H9 (cell line): ENCODE measurements around the gene DAAM2. TPM values are rescaled to one million over a fixed set of nuclear protein-coding genes. Genes with fewer than 3 reads are reported as not detected.

Source experiments
- DNase-seq: peaks from one replicate; pipeline ENCODE4 v3.0.0-alpha.2; 2017
- H2AFZ ChIP-seq: one replicate; pipeline ENCODE4 v1.6.1; 2013; ENCODE audit warnings: mild to moderate bottlenecking, low read length, control low read depth, moderate library complexity
- H2AK5ac ChIP-seq: 2 replicates; pipeline ENCODE4 v1.6.1; 2013; ENCODE audit warnings: low read length, control low read depth, mixed read lengths; ENCODE audit not compliant: insufficient read length
- H2BK120ac ChIP-seq: one replicate; pipeline ENCODE4 v1.6.1; 2013; ENCODE audit warnings: low read depth, mild to moderate bottlenecking, low read length, control low read depth, inconsistent platforms; ENCODE audit not compliant: poor library complexity, severe bottlenecking
- H2BK12ac ChIP-seq: 2 replicates; pipeline ENCODE4 v1.6.1; 2013; ENCODE audit warnings: low read length, control low read depth, mixed read lengths, low read depth; ENCODE audit not compliant: insufficient read length
- H2BK15ac ChIP-seq: 2 replicates; pipeline ENCODE4 v1.6.1; 2013; ENCODE audit warnings: low read depth, low read length, control low read depth
- H2BK20ac ChIP-seq: one replicate; pipeline ENCODE4 v1.6.1; 2013; ENCODE audit warnings: low read depth, mild to moderate bottlenecking, low read length, control low read depth, inconsistent platforms; ENCODE audit not compliant: poor library complexity, severe bottlenecking
- H2BK5ac ChIP-seq: 2 replicates; pipeline ENCODE4 v1.6.1; 2013; ENCODE audit warnings: low read length, control low read depth, mixed read lengths; ENCODE audit not compliant: insufficient read length
- H3K14ac ChIP-seq: 2 replicates; pipeline ENCODE4 v1.6.1; 2013; ENCODE audit warnings: low read length, control low read depth; ENCODE audit not compliant: insufficient read depth
- H3K18ac ChIP-seq: 2 replicates; pipeline ENCODE4 v1.6.1; 2013; ENCODE audit warnings: low read depth, mild to moderate bottlenecking, mixed read lengths, low read length, control low read depth; ENCODE audit not compliant: insufficient read length
- H3K23ac ChIP-seq: 2 replicates; pipeline ENCODE4 v1.6.1; 2013; ENCODE audit warnings: low read length, control low read depth, mixed read lengths, low read depth; ENCODE audit not compliant: insufficient read length
- H3K23me2 ChIP-seq: 2 replicates; pipeline ENCODE4 v1.6.1; 2013; ENCODE audit warnings: low read depth, mild to moderate bottlenecking, mixed read lengths, low read length, control low read depth; ENCODE audit not compliant: insufficient read length, poor library complexity, severe bottlenecking
- H3K27ac ChIP-seq: 2 replicates; pipeline ENCODE4 v1.5.1; 2013; ENCODE audit warnings: low read length, control low read depth, mixed read lengths, low read depth; ENCODE audit not compliant: insufficient read length
- H3K27me3 ChIP-seq: 2 replicates; pipeline ENCODE4 v1.6.1; 2013; ENCODE audit warnings: low read length, control low read depth, inconsistent platforms; ENCODE audit not compliant: insufficient read depth
- H3K4ac ChIP-seq: 2 replicates; pipeline ENCODE4 v1.6.1; 2013; ENCODE audit warnings: low read depth, mild to moderate bottlenecking, control low read depth, inconsistent platforms, low read length, moderate library complexity
- H3K4me1 ChIP-seq: 2 replicates; pipeline ENCODE4 v1.6.1; 2013; ENCODE audit warnings: low read length, control low read depth, inconsistent platforms; ENCODE audit not compliant: insufficient read depth
- H3K4me2 ChIP-seq: 2 replicates; pipeline ENCODE4 v1.6.1; 2013; ENCODE audit warnings: low read length, control low read depth, mixed read lengths; ENCODE audit not compliant: insufficient read length, insufficient read depth
- H3K56ac ChIP-seq: 2 replicates; pipeline ENCODE4 v1.6.1; 2013; ENCODE audit warnings: low read depth, mild to moderate bottlenecking, mixed read lengths, low read length, control low read depth; ENCODE audit not compliant: insufficient read length
- H3K79me1 ChIP-seq: 2 replicates; pipeline ENCODE4 v1.6.1; 2013; ENCODE audit warnings: low read depth, mild to moderate bottlenecking, moderate library complexity, low read length, control low read depth, inconsistent platforms; ENCODE audit not compliant: insufficient read depth, poor library complexity, severe bottlenecking
- H3K79me2 ChIP-seq: 2 replicates; pipeline ENCODE4 v1.6.1; 2013; ENCODE audit warnings: low read length, control low read depth, inconsistent platforms; ENCODE audit not compliant: insufficient read depth
- H3K9ac ChIP-seq: 2 replicates; pipeline ENCODE4 v1.6.1; 2013; ENCODE audit warnings: low read length, control low read depth, mixed read lengths; ENCODE audit not compliant: insufficient read length; ENCODE audit errors: extremely low read depth
- H3K9me3 ChIP-seq: one replicate; pipeline ENCODE4 v1.6.1; 2013; ENCODE audit warnings: low read depth, low read length, inconsistent platforms; ENCODE audit not compliant: control insufficient read depth
- H3T11ph ChIP-seq: one replicate; pipeline ENCODE4 v1.6.1; 2013; ENCODE audit warnings: mild to moderate bottlenecking, low read length, control low read depth, inconsistent platforms
- H4K20me1 ChIP-seq: one replicate; pipeline ENCODE4 v1.6.1; 2013; ENCODE audit not compliant: control insufficient read depth, insufficient read length, insufficient read depth
- H4K5ac ChIP-seq: 2 replicates; pipeline ENCODE4 v1.6.1; 2013; ENCODE audit warnings: low read depth, mild to moderate bottlenecking, mixed read lengths, low read length, control low read depth; ENCODE audit not compliant: insufficient read length
- H4K8ac ChIP-seq: replicated peaks from 2 replicates; pipeline ENCODE4 v1.6.1; 2013; ENCODE audit warnings: low read length, control low read depth, mixed read lengths, low read depth; ENCODE audit not compliant: insufficient read length
- H4K91ac ChIP-seq: 2 replicates; pipeline ENCODE4 v1.6.1; 2013; ENCODE audit warnings: low read depth, mild to moderate bottlenecking, moderate library complexity, mixed read lengths, low read length, control low read depth; ENCODE audit not compliant: insufficient read length
- H3K27ac Mint-ChIP-seq, 3 experiments: 2 replicates in 2 of 3; 3 replicates in 1 of 3; pipeline ENCODE4 v1.8.0; 2020 to 2021; ENCODE audit warnings: mixed read lengths in 3 of 3, mild to moderate bottlenecking in 1 of 3, moderate library complexity in 1 of 3
- H3K27me3 Mint-ChIP-seq: 2 replicates; pipeline ENCODE4 v1.8.0; 2021; ENCODE audit warnings: low read depth, mild to moderate bottlenecking, moderate library complexity, mixed read lengths
- H3K36me3 Mint-ChIP-seq, 3 experiments: 2 replicates in 2 of 3; 3 replicates in 1 of 3; pipeline ENCODE4 v1.8.0; 2020 to 2021; ENCODE audit warnings: low read depth in 3 of 3, mixed read lengths in 3 of 3; ENCODE audit not compliant: insufficient read depth in 1 of 3
- H3K4me1 Mint-ChIP-seq, 2 experiments: 2 replicates each; pipeline ENCODE4 v1.8.0; 2020; ENCODE audit warnings: mixed read lengths in 2 of 2
- H3K4me3 Mint-ChIP-seq, 2 experiments: 2 replicates in 1 of 2; 3 replicates in 1 of 2; pipeline ENCODE4 v1.8.0; 2020 to 2021; ENCODE audit warnings: mild to moderate bottlenecking in 2 of 2, mixed read lengths in 2 of 2, moderate library complexity in 1 of 2
- H3K9me3 Mint-ChIP-seq, 2 experiments: 2 replicates in 1 of 2; 3 replicates in 1 of 2; pipeline ENCODE4 v1.8.0; 2020; ENCODE audit warnings: mild to moderate bottlenecking in 2 of 2, mixed read lengths in 2 of 2, moderate library complexity in 1 of 2
- CTCF ChIP-seq: fragments of 200-600 bp; sonication (generic); conservative IDR thresholded peaks from 3 replicates; pipeline ENCODE4 v1.8.0; 2021; ENCODE audit warnings: antibody characterized with exemption, mild to moderate bottlenecking
- WGBS: extraction: QIAGEN DNeasy Blood & Tissue Kit; methylation state at CpG from one replicate; pipeline ENCODE4 v1.1.7; 2013; ENCODE audit warnings: missing lambda C conversion rate, low lambda C conversion rate, mixed read lengths; ENCODE audit not compliant: insufficient read length; ENCODE audit errors: extremely low coverage; 5-methylcytosine and 5-hydroxymethylcytosine counted together
- total RNA-seq: library from RNA; stranded (reverse); gene quantifications from 2 replicates; pipeline ENCODE4 v1.2.1, GENCODE V29; 2021

The DAAM2 gene
- total RNA-seq, 1 experiment from 2014 or later, result 1.1 TPM

- Mint-ChIP-seq H3K36me3 (no peaks in the 10 kb centered on the region), H3K27ac (0 out of 7 replicates have a peak overlapping the region, but pooled peaks of 1 of the 3 experiments have one; percentile 16), H3K4me1 (0 out of 4 replicates have a peak, but pooled peaks cover 0 to 3% of the 10 kb centered on the region in 2 experiments), H3K9me3 (no peaks in the 10 kb centered on the region), H3K4me3 (no peak overlapping the region), H3K27me3 (peaks cover 2% of the 10 kb centered on the region; the same call in 1 of the 2 replicates)
- Histone ChIP-seq H3K9ac (no peak overlapping the region), H4K91ac (no peak overlapping the region), H3K23ac (no peak overlapping the region), H3K27ac (no peak overlapping the region), H3K4me2 (no peak overlapping the region), H3K27me3 (no peaks in the 10 kb centered on the region), H4K5ac (no peak overlapping the region), H2BK15ac (no peak overlapping the region), H2AFZ (no peak overlapping the region), H4K8ac (no peak overlapping the region), H3K9me3 (no peaks in the 10 kb centered on the region), H3K14ac (no peak overlapping the region), H3K23me2 (no peaks in the 10 kb centered on the region), H2BK120ac (no peak overlapping the region), H4K20me1 (no peaks in the 10 kb centered on the region), H3K18ac (no peak overlapping the region), H3K4me1 (no peaks in the 10 kb centered on the region; the same call in 1 of the 2 replicates), H2BK20ac (no peak overlapping the region), H3K56ac (no peak overlapping the region), H3K79me2 (no peaks in the 10 kb centered on the region), H3K4ac (no peak overlapping the region), H2AK5ac (no peak overlapping the region), H2BK5ac (no peak overlapping the region), H2BK12ac (no peak overlapping the region), H3T11ph (no peak overlapping the region), H3K79me1 (no peaks in the 10 kb centered on the region)
- no peak for DNase-seq
- WGBS, result no CpG with 5 or more reads among the region's 11 CpGs
- no peak for TF ChIP-seq CTCF
These were observed 9.5 kb downstream of the DAAM2 start for GRCh38 chr6:39801456-39802251.
